HEK293 (cell line): ENCODE measurements around the gene ZFPL1.
A peak's percentile ranks its signal among the peaks of the same experiment; 100 is the strongest.

Source experiments
- BCL11B ChIP-seq: fragments of 450-650 bp; formaldehyde crosslinking; IDR thresholded peaks from 2 replicates; pipeline ENCODE4 v1.5.1; 2016; ENCODE audit warnings: low read depth, missing biosample characterization, missing genetic modification characterization
- GLIS2 ChIP-seq: fragments of 450-650 bp; formaldehyde crosslinking; IDR thresholded peaks from 2 replicates; pipeline ENCODE4 v1.5.1; 2016; ENCODE audit warnings: missing biosample characterization, missing genetic modification characterization
- HIC1 ChIP-seq: fragments of 450-650 bp; formaldehyde crosslinking; IDR thresholded peaks from 2 replicates; pipeline ENCODE4 v1.5.1; 2016; ENCODE audit warnings: missing biosample characterization, missing genetic modification characterization
- KLF7 ChIP-seq: fragments of 450-650 bp; formaldehyde crosslinking; IDR thresholded peaks from 2 replicates; pipeline ENCODE4 v1.5.1; 2016; ENCODE audit warnings: missing biosample characterization, missing genetic modification characterization, borderline replicate concordance
- OSR2 ChIP-seq: fragments of 450-650 bp; formaldehyde crosslinking; IDR thresholded peaks from 2 replicates; pipeline ENCODE4 v1.5.1; 2016; ENCODE audit warnings: missing biosample characterization, missing genetic modification characterization
- PBX3 ChIP-seq: sonication (generic); formaldehyde crosslinking; IDR thresholded peaks from 2 replicates; pipeline ENCODE4 v1.8.1; 2022; ENCODE audit warnings: mild to moderate bottlenecking, moderate library complexity, missing genetic modification reagents
- PRDM1 ChIP-seq: fragments of 450-650 bp; formaldehyde crosslinking; IDR thresholded peaks from 2 replicates; pipeline ENCODE4; 2016; ENCODE audit warnings: missing biosample characterization, missing genetic modification characterization
- REST ChIP-seq: fragments of 450-650 bp; formaldehyde crosslinking; IDR thresholded peaks from 2 replicates; pipeline ENCODE4 v1.5.1; 2016; ENCODE audit warnings: missing biosample characterization, missing genetic modification characterization
- ZFP69B ChIP-seq: fragments of 450-650 bp; formaldehyde crosslinking; IDR thresholded peaks from 2 replicates; pipeline ENCODE4 v1.5.1; 2016; ENCODE audit warnings: missing biosample characterization, missing genetic modification characterization
- ZNF10 ChIP-seq: fragments of 450-650 bp; formaldehyde crosslinking; IDR thresholded peaks from 2 replicates; pipeline ENCODE4 v1.5.1; 2017; ENCODE audit warnings: missing biosample characterization, missing genetic modification characterization
- ZNF121 ChIP-seq: fragments of 450-650 bp; formaldehyde crosslinking; IDR thresholded peaks from 2 replicates; pipeline ENCODE4 v1.5.1; 2016; ENCODE audit warnings: missing biosample characterization, missing genetic modification characterization
- ZNF133 ChIP-seq: fragments of 450-650 bp; formaldehyde crosslinking; IDR thresholded peaks from 2 replicates; pipeline ENCODE4 v1.5.1; 2016; ENCODE audit warnings: missing biosample characterization, missing genetic modification characterization
- ZNF16 ChIP-seq: fragments of 450-650 bp; formaldehyde crosslinking; IDR thresholded peaks from 2 replicates; pipeline ENCODE4 v1.5.1; 2016; ENCODE audit warnings: low read depth, missing biosample characterization, missing genetic modification characterization
- ZNF184 ChIP-seq: fragments of 450-650 bp; IDR thresholded peaks from 2 replicates; pipeline ENCODE4 v1.5.1; 2018; ENCODE audit warnings: missing biosample characterization, mild to moderate bottlenecking, missing genetic modification characterization
- ZNF202 ChIP-seq: fragments of 450-650 bp; formaldehyde crosslinking; IDR thresholded peaks from 2 replicates; pipeline ENCODE4 v1.5.1; 2016; ENCODE audit warnings: missing biosample characterization, missing genetic modification characterization, borderline replicate concordance
- ZNF214 ChIP-seq: fragments of 450-650 bp; formaldehyde crosslinking; IDR thresholded peaks from 2 replicates; pipeline ENCODE4 v1.5.1; 2017; ENCODE audit warnings: missing biosample characterization, mild to moderate bottlenecking, missing genetic modification characterization, borderline replicate concordance
- ZNF280C ChIP-seq: fragments of 450-650 bp; formaldehyde crosslinking; IDR thresholded peaks from 2 replicates; pipeline ENCODE4 v1.5.1; 2016; ENCODE audit warnings: missing biosample characterization, missing genetic modification characterization
- ZNF341 ChIP-seq: fragments of 450-650 bp; formaldehyde crosslinking; IDR thresholded peaks from 2 replicates; pipeline ENCODE4; 2016; ENCODE audit warnings: low read depth, missing biosample characterization, missing genetic modification characterization
- ZNF391 ChIP-seq: fragments of 450-650 bp; formaldehyde crosslinking; IDR thresholded peaks from 2 replicates; pipeline ENCODE4 v1.5.1; 2016; ENCODE audit warnings: low read depth, missing biosample characterization, missing genetic modification characterization, borderline replicate concordance
- ZNF394 ChIP-seq: fragments of 450-650 bp; formaldehyde crosslinking; IDR thresholded peaks from 2 replicates; pipeline ENCODE4 v1.5.1; 2016; ENCODE audit warnings: missing biosample characterization, missing genetic modification characterization, mild to moderate bottlenecking, moderate library complexity, borderline replicate concordance
- ZNF423 ChIP-seq: fragments of 450-650 bp; formaldehyde crosslinking; IDR thresholded peaks from 2 replicates; pipeline ENCODE4 v1.5.1; 2016; ENCODE audit warnings: missing biosample characterization, missing genetic modification characterization
- ZNF488 ChIP-seq: fragments of 450-650 bp; formaldehyde crosslinking; IDR thresholded peaks from 2 replicates; pipeline ENCODE4 v1.5.1; 2016; ENCODE audit warnings: missing biosample characterization, missing genetic modification characterization
- ZNF501 ChIP-seq: fragments of 450-650 bp; formaldehyde crosslinking; IDR thresholded peaks from 2 replicates; pipeline ENCODE4 v1.5.1; 2016; ENCODE audit warnings: missing biosample characterization, missing genetic modification characterization
- ZNF580 ChIP-seq: fragments of 450-650 bp; formaldehyde crosslinking; IDR thresholded peaks from 2 replicates; pipeline ENCODE4 v1.5.1; 2016; ENCODE audit warnings: missing biosample characterization, missing genetic modification characterization
- ZNF621 ChIP-seq: fragments of 450-650 bp; formaldehyde crosslinking; IDR thresholded peaks from 2 replicates; pipeline ENCODE4 v1.5.1; 2017; ENCODE audit warnings: missing biosample characterization, missing genetic modification characterization
- ZNF658 ChIP-seq: fragments of 450-650 bp; formaldehyde crosslinking; IDR thresholded peaks from 2 replicates; pipeline ENCODE4; 2016; ENCODE audit warnings: missing biosample characterization, missing genetic modification characterization
- ZNF785 ChIP-seq: fragments of 450-650 bp; formaldehyde crosslinking; IDR thresholded peaks from 2 replicates; pipeline ENCODE4 v1.5.1; 2016; ENCODE audit warnings: missing biosample characterization, missing genetic modification characterization
- ZNF791 ChIP-seq: fragments of 450-650 bp; formaldehyde crosslinking; IDR thresholded peaks from 2 replicates; pipeline ENCODE4 v1.5.1; 2016; ENCODE audit warnings: missing biosample characterization, missing genetic modification characterization
- ZSCAN30 ChIP-seq: fragments of 450-650 bp; IDR thresholded peaks from 2 replicates; pipeline ENCODE4 v1.5.1; 2018; ENCODE audit warnings: missing biosample characterization, mild to moderate bottlenecking, missing genetic modification characterization, moderate library complexity

ZFPL1 gene

GRCh38 chr11:65134240-65134951 is 50.4 kb downstream of the ZFPL1 start, which contains the start of gene SYVN1 (continued):
- TF ChIP-seq REST (tag by site-specific recombination): no peak
- no peak; the same call in 1 of the 2 replicates for TF ChIP-seq HIC1
- 0 out of 2 replicates have a peak, but pooled peaks have one; percentile 38 for TF ChIP-seq PBX3 (CRISPR knock-in tag)
- TF ChIP-seq ZNF121 (tag by site-specific recombination): no peak
- TF ChIP-seq ZNF791 (tag by site-specific recombination): no peak
- TF ChIP-seq ZNF621 (tag by site-specific recombination): no peak
- no peak for TF ChIP-seq ZNF658 (tag by site-specific recombination)
- peak; percentile 94 for TF ChIP-seq ZNF580
- TF ChIP-seq ZNF16 (tag by site-specific recombination): no peak
- TF ChIP-seq ZNF501 (tag by site-specific recombination): peak; percentile 74; the same call in 1 of the 2 replicates
- TF ChIP-seq ZNF133 (tag by site-specific recombination): no peak
- TF ChIP-seq ZNF785: no peak
- peak; percentile 53; the same call in 1 of the 2 replicates for TF ChIP-seq ZNF391 (tag by site-specific recombination)
- TF ChIP-seq ZNF10 (tag by site-specific recombination): no peak
- TF ChIP-seq OSR2 (tag by site-specific recombination): no peak
- no peak for TF ChIP-seq ZNF280C
- TF ChIP-seq ZNF202: no peak
- TF ChIP-seq PRDM1 (tag by site-specific recombination): no peak
- TF ChIP-seq BCL11B (tag by site-specific recombination): peak; percentile 42; the same call in 1 of the 2 replicates
- TF ChIP-seq ZNF423 (tag by site-specific recombination): no peak
- TF ChIP-seq ZSCAN30 (tag by site-specific recombination): no peak
- TF ChIP-seq ZNF214 (tag by site-specific recombination): no peak
- peak; percentile 63 for TF ChIP-seq ZNF394 (tag by site-specific recombination)
- TF ChIP-seq ZNF184: no peak
- TF ChIP-seq ZNF341 (tag by site-specific recombination): no peak
- TF ChIP-seq GLIS2 (tag by site-specific recombination): peak; percentile 94
- TF ChIP-seq KLF7 (tag by site-specific recombination): no peak; the same call in 1 of the 2 replicates
- peak; percentile 94 for TF ChIP-seq ZFP69B (tag by site-specific recombination)
- TF ChIP-seq ZNF488 (tag by site-specific recombination): no peak
